ENCODE measurements around the gene KANTR. TPM values are rescaled to one million over a fixed set of nuclear protein-coding genes. Genes with fewer than 3 reads are reported as not detected.

The KANTR gene
- total and polyA plus RNA-seq, 2 of the 4 experiments (the other 2 are of a cell fraction): 1.6 to 6.3 TPM

- intact Hi-C loops (cut with micrococcal nuclease) (loop anchor here (1.0 kb wide), 2 partner anchors 17 to 21 kb away; no protein-coding TSS in a partner anchor), in situ Hi-C loops (cut with MboI; ENCODE audit: low sequenced_read_pairs) (no loop called here), dilution Hi-C loops (cut with HindIII; ENCODE audit: low sequenced_read_pairs, unreplicated experiment) (no loop called here)
- no peak overlapping the region for H3K4me3 ChIP-seq (ENCODE audit: insufficient read depth, low read depth, low read length)
- peaks cover 2% of the 10 kb centered on the region; the same call in 1 of the 2 replicates for H3K4me1 ChIP-seq (ENCODE audit: control insufficient read depth, insufficient read depth, low read length)
- no peaks in the 10 kb centered on the region; the same call in 1 of the 2 replicates for H3K9me1 ChIP-seq (ENCODE audit: insufficient read depth, low read length)
- BruUV-seq (replicated peaks): no TSS peak
- peak overlapping the region; percentile 78 for H3K4me2 ChIP-seq (ENCODE audit: low read depth, low read length)
- ATAC-seq (ENCODE audit: low read depth): peak; percentile 92
- no peak overlapping the region for H3K23ac ChIP-seq (ENCODE audit: low read depth, low read length)
- H4K8ac ChIP-seq (ENCODE audit: low read depth in 2 of 2, low read length in 2 of 2): no peak overlapping the region
- no peak overlapping the region for H4K91ac ChIP-seq (ENCODE audit: insufficient read depth, low read depth, low read length)
- no peak overlapping the region for H2BK5ac ChIP-seq (ENCODE audit: low read depth, low read length, poor library complexity, severe bottlenecking)
- peaks cover 0 to 26% of the 10 kb centered on the region in 2 experiments; a peak in 2 of 4 replicates for H3K79me1 ChIP-seq (ENCODE audit: low read depth in 1 of 2, low read length in 2 of 2)
- peak; percentile 56 for DNase-seq
- no peak overlapping the region for H2BK120ac ChIP-seq (ENCODE audit: low read depth, low read length)
- H2BK20ac ChIP-seq (ENCODE audit: low read depth, low read length): no peak overlapping the region
- H4K5ac ChIP-seq (ENCODE audit: low read depth, low read length): no peak overlapping the region
- no peak overlapping the region for H3K56ac ChIP-seq (ENCODE audit: extremely low read depth, insufficient read depth, low read length)
- peak overlapping the region; percentile 92 for H2AFZ ChIP-seq (replicated peaks; ENCODE audit: low read length, poor library complexity)
- H3K9me3 ChIP-seq (ENCODE audit: control insufficient read depth, insufficient read depth, low read length): no peaks in the 10 kb centered on the region
- POLR2A ChIA-PET (ENCODE audit: unreplicated experiment): no interaction called here
- peak overlapping the region; percentile 22 for H2AK9ac ChIP-seq (replicated peaks; ENCODE audit: low read depth, low read length, poor library complexity)
- H3K4ac ChIP-seq (ENCODE audit: low read depth, low read length): no peak overlapping the region
- H3K36me3 ChIP-seq (ENCODE audit: control insufficient read depth, insufficient read depth, low read length): peaks cover 8% of the 10 kb centered on the region
- TF ChIP-seq CHD1 (IDR thresholded peaks at IDR 0.05; ENCODE audit: low read depth, low read length) (no peak), CTCF (conservative IDR thresholded peaks at IDR 0.05; ENCODE audit: low read depth, low read length) (peak; percentile 68), RAD21 (IDR thresholded peaks at IDR 0.05; ENCODE audit: low read length) (peak; percentile 72), SMC3 (IDR thresholded peaks at IDR 0.05; ENCODE audit: low read depth, low read length) (peak; percentile 53)
- peaks cover 17% of the 10 kb centered on the region for H4K20me1 ChIP-seq (ENCODE audit: insufficient read depth, low read length)
- no peak overlapping the region for H3K27ac ChIP-seq (ENCODE audit: insufficient read depth, low read length)
- no peaks in the 10 kb centered on the region; the same call in none of the 2 replicates for H3K27me3 ChIP-seq (ENCODE audit: control insufficient read depth, insufficient read depth, low read length)
- H2AK5ac ChIP-seq (ENCODE audit: low read depth, low read length): peak overlapping the region; percentile 77
- H3K9ac ChIP-seq (ENCODE audit: low read depth, low read length): no peak overlapping the region
- H3K14ac ChIP-seq (replicated peaks; ENCODE audit: low read depth, low read length): no peak overlapping the region
- CTCF ChIA-PET: interaction anchor here (0.7 kb wide), 1 partner anchor 9 kb away, joined by 4 read pairs; no protein-coding TSS in a partner anchor
- H3K18ac ChIP-seq (ENCODE audit: low read depth, low read length): no peak overlapping the region
- H2BK15ac ChIP-seq (ENCODE audit: low read depth, low read length): no peak overlapping the region
- WGBS, 2 experiments (ENCODE audit: extremely low coverage in 2 of 2, insufficient read length in 1 of 2): 11% methylated on average over 5 of the region's 31 CpGs; no CpG with 5 or more reads in 1 of the 2 experiments
Observed at GRCh38 chrX:53071604-53072417, 22.1 kb upstream of the KANTR start.
